Caco-2 (cell line): ENCODE data around the gene PEF1. TPM values are rescaled to one million over a fixed set of nuclear protein-coding genes. Genes with fewer than 3 reads are reported as not detected.

Source experiments
- BruUV-seq: library from RNA; stranded (reverse); fragments of 400-500 nt; replicated peaks from 2 replicates; lab custom pipeline; 2021; lab: Mats Ljungman, UMichigan
- CTCF ChIA-PET: fragments of 300-600 bp; sonication (Branson Sonifier 250); formaldehyde crosslinking; loops from one replicate; lab custom pipeline; 2022; ENCODE audit warnings: antibody characterized with exemption; lab: Charles Lee
- POLR2A ChIA-PET: fragments of 300-600 bp; sonication (Branson Sonifier 250); formaldehyde crosslinking; loops from one replicate; lab custom pipeline; 2022; ENCODE audit warnings: antibody characterized with exemption; lab: Charles Lee
- DNase-seq, 2 experiments: peaks; one replicate each; pipeline versions ENCODE4 v3.0.0 to v3.0.0-alpha.2; 2020 to 2022
- H3K27me3 ChIP-seq: replicated peaks from 2 replicates; pipeline ENCODE4 v1.6.0; 2011; ENCODE audit warnings: low read length; ENCODE audit not compliant: control insufficient read depth, insufficient read depth
- H3K36me3 ChIP-seq: 2 replicates; pipeline ENCODE4 v1.5.1; 2011; ENCODE audit warnings: low read length; ENCODE audit not compliant: control insufficient read depth, insufficient read depth
- H3K4me1 ChIP-seq: fragments of 250-450 bp; sonication (Bioruptor Pico); 2 replicates; pipeline ENCODE4 v1.5.1; 2020; ENCODE audit warnings: mild to moderate bottlenecking
- H3K4me3 ChIP-seq: 2 replicates; pipeline ENCODE4 v1.5.1; 2011; ENCODE audit warnings: low read depth, mild to moderate bottlenecking, control low read depth, low read length
- H3K9me3 ChIP-seq: fragments of 250-450 bp; sonication (Bioruptor Pico); 2 replicates; pipeline ENCODE4 v1.5.1; 2020; ENCODE audit warnings: mild to moderate bottlenecking, moderate library complexity
- H3K27ac Mint-ChIP-seq: one replicate; pipeline ENCODE4 v1.8.0; 2022; ENCODE audit warnings: mixed read lengths; ENCODE audit not compliant: unreplicated experiment
- H3K27me3 Mint-ChIP-seq: one replicate; pipeline ENCODE4 v1.8.0; 2022; ENCODE audit warnings: mixed read lengths; ENCODE audit not compliant: insufficient read depth, unreplicated experiment
- H3K36me3 Mint-ChIP-seq: one replicate; pipeline ENCODE4 v1.8.0; 2022; ENCODE audit warnings: mild to moderate bottlenecking, mixed read lengths; ENCODE audit not compliant: insufficient read depth, unreplicated experiment
- H3K4me1 Mint-ChIP-seq: one replicate; pipeline ENCODE4 v1.8.0; 2022; ENCODE audit warnings: low read depth, mixed read lengths; ENCODE audit not compliant: unreplicated experiment
- H3K4me3 Mint-ChIP-seq: one replicate; pipeline ENCODE4 v1.8.0; 2022; ENCODE audit warnings: mild to moderate bottlenecking, moderate library complexity, mixed read lengths; ENCODE audit not compliant: unreplicated experiment
- H3K9me3 Mint-ChIP-seq: one replicate; pipeline ENCODE4 v1.8.0; 2022; ENCODE audit warnings: mixed read lengths; ENCODE audit not compliant: unreplicated experiment
- CTCF ChIP-seq, 2 experiments: fragments of 200-600 bp in 1 of 2; IDR thresholded peaks; 1 replicate in 1 of 2; 2 replicates in 1 of 2; pipeline versions ENCODE4 v1.5.1 to v1.8.0; 2011 to 2022; ENCODE audit warnings: antibody characterized with exemption in 1 of 2, control low read depth in 1 of 2, inconsistent platforms in 1 of 2, low read depth in 1 of 2, low read length in 1 of 2, mild to moderate bottlenecking in 1 of 2, moderate library complexity in 1 of 2; ENCODE audit not compliant: insufficient read depth in 1 of 2, severe bottlenecking in 1 of 2, unreplicated experiment in 1 of 2
- intact Hi-C: fragments of 100-400 bp; cut with micrococcal nuclease; formaldehyde crosslinking; loops from one replicate; pipeline ENCODE4 v1.10.0; 2022; ENCODE audit not compliant: unreplicated experiment
- total RNA-seq: library from RNA; stranded (reverse); gene quantifications from 2 replicates; pipeline ENCODE4 v1.2.3, GENCODE V29; 2022

The PEF1 gene
- total RNA-seq, 1 experiment from 2014 or later, result 22.1 TPM

GRCh38 chr1:31600641-31601040, 44.0 kb downstream of the PEF1 start:
- H3K27me3 Mint-ChIP-seq, result no peaks in the 10 kb centered on the region
- Histone ChIP-seq H3K36me3 (no peaks in the 10 kb centered on the region), H3K4me1 (no peaks in the 10 kb centered on the region), H3K9me3 (no peaks in the 10 kb centered on the region), H3K4me3 (no peak overlapping the region), H3K27me3 (no peaks in the 10 kb centered on the region)
- no peak overlapping the region for H3K4me3 Mint-ChIP-seq
- POLR2A ChIA-PET, result no interaction called here
- no peak for TF ChIP-seq CTCF (IDR thresholded peaks at IDR 0.05; ENCODE audit: insufficient read depth in 1 of 2, low read depth in 1 of 2, low read length in 1 of 2, severe bottlenecking in 1 of 2, unreplicated experiment in 1 of 2)
- intact Hi-C loops, result no loop called here
- H3K36me3 Mint-ChIP-seq, result no peaks in the 10 kb centered on the region
- no TSS peak for BruUV-seq
- CTCF ChIA-PET, result no interaction called here
- no peaks in the 10 kb centered on the region for H3K9me3 Mint-ChIP-seq
- no peak overlapping the region for H3K27ac Mint-ChIP-seq
- no peak for DNase-seq
- no peaks in the 10 kb centered on the region for H3K4me1 Mint-ChIP-seq

- intact Hi-C loops, result no loop called here
- Mint-ChIP-seq H3K27me3 (no peaks in the 10 kb centered on the region), H3K4me1 (no peaks in the 10 kb centered on the region), H3K4me3 (no peak overlapping the region), H3K27ac (no peak overlapping the region), H3K36me3 (no peaks in the 10 kb centered on the region), H3K9me3 (no peaks in the 10 kb centered on the region)
- H3K27me3 ChIP-seq, result no peaks in the 10 kb centered on the region
- no peak for DNase-seq
- ChIA-PET POLR2A (no interaction called here), CTCF (no interaction called here)
- no peaks in the 10 kb centered on the region for H3K9me3 ChIP-seq
- H3K4me3 ChIP-seq, result no peak overlapping the region
- no peaks in the 10 kb centered on the region for H3K4me1 ChIP-seq
- no TSS peak for BruUV-seq
- TF ChIP-seq CTCF (IDR thresholded peaks at IDR 0.05; ENCODE audit: insufficient read depth in 1 of 2, low read depth in 1 of 2, low read length in 1 of 2, severe bottlenecking in 1 of 2, unreplicated experiment in 1 of 2), result no peak
- no peaks in the 10 kb centered on the region for H3K36me3 ChIP-seq
These were observed 45.7 kb downstream of the PEF1 start for GRCh38 chr1:31598980-31599379.

- no peak for DNase-seq
- ChIA-PET CTCF (no interaction called here), POLR2A (no interaction called here)
- Histone ChIP-seq H3K9me3 (no peaks in the 10 kb centered on the region), H3K27me3 (no peaks in the 10 kb centered on the region), H3K36me3 (no peaks in the 10 kb centered on the region), H3K4me1 (peaks cover 5% of the 10 kb centered on the region; the same call in 1 of the 2 replicates), H3K4me3 (no peak overlapping the region)
- no peak overlapping the region for H3K27ac Mint-ChIP-seq
- H3K4me1 Mint-ChIP-seq, result peaks cover 7% of the 10 kb centered on the region
- no peaks in the 10 kb centered on the region for H3K9me3 Mint-ChIP-seq
- no peaks in the 10 kb centered on the region for H3K27me3 Mint-ChIP-seq
- no peaks in the 10 kb centered on the region for H3K36me3 Mint-ChIP-seq
- no peak for TF ChIP-seq CTCF (IDR thresholded peaks at IDR 0.05; ENCODE audit: insufficient read depth in 1 of 2, low read depth in 1 of 2, low read length in 1 of 2, severe bottlenecking in 1 of 2, unreplicated experiment in 1 of 2)
- H3K4me3 Mint-ChIP-seq, result no peak overlapping the region
- no TSS peak for BruUV-seq
- intact Hi-C loops, result no loop called here
These were observed 48.0 kb downstream of the PEF1 start for GRCh38 chr1:31596737-31597097.
